K562 treated with DMSO at 1 percent for 12 hours (cell line): ENCODE measurements around the gene CSTPP1. TPM values are rescaled to one million over a fixed set of nuclear protein-coding genes. Genes with fewer than 3 reads are reported as not detected.

Source experiments
- total RNA-seq: library from RNA; unstranded; fragments of 300-600 nt; gene quantifications from 2 replicates; pipeline ENCODE4 v1.2.3, GENCODE V29; 2022; ENCODE audit not compliant: insufficient read depth

The CSTPP1 gene
- total RNA-seq: 22.3 and 27.0 TPM in 2 replicates

GRCh38 chr11:46936138-46937110, at the start of gene CSTPP1:
Gene CSTPP1, plus strand, starts transcription at chr11:46936761. Its CDS starts 45 bp downstream, at chr11:46936806.

GRCh38 chr11:46918083-46918787, 18.3 kb upstream of the CSTPP1 start, which contains the start of gene LRP4:
Gene LRP4, minus strand, starts transcription at chr11:46918550. Its CDS starts 171 bp downstream, at chr11:46918379.

GRCh38 chr11:47176328-47177228, 240.0 kb downstream of the CSTPP1 start, which contains the start of gene ARFGAP2:
Gene ARFGAP2, minus strand, starts transcription at chr11:47176879. Its CDS starts 26 bp downstream, at chr11:47176853.

DNA sequence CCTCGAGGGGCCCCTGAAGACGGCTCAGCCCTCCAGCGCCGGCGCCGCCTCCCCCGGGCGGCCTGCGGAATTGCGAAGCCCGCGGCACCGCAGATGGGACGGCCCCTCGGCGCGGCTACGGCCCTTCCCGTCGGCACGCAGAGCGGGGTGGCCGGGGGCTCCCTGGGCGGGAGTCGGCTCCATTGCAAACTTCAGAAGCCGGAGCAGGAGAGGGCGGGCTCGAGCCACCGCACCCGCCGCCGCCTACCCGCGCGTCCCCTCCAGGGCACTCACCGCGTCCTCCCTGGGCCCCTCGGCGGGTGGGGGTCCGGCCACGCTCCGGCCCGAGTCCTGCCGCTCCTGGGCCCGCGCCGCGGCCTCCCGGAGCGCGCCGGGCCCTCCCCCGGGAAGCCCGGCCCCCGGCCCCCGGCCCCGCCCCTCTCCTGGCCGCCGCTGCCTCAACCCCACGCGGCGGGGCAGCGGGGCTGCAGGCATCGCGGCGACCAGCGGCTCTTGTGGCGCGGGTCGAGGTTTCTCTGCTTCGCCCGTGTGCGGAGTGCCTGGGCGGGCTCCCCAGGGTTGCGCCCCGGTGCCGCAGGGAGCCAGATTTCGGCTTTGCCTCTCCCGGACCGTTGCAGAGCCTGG, 249.6 kb downstream of the CSTPP1 start, which contains the start of gene PACSIN3:
Gene PACSIN3 (minus strand): TSS at position 359 of the 624 bp plus-strand sequence. CDS start 3,707 bp downstream, outside the sequence.

Other genes starting within 250 kb of the CSTPP1 start
- gene ARHGAP1, start 236.1 kb upstream of the CSTPP1 start, total RNA-seq: 12.3 and 26.3 TPM in 2 replicates
- 11.5 and 14.0 TPM in 2 replicates for gene ZNF408, start 235.7 kb upstream of the CSTPP1 start, total RNA-seq
- gene F2, start 217.5 kb upstream of the CSTPP1 start, total RNA-seq: not detected in 2 replicates
- gene CKAP5, start 90.5 kb upstream of the CSTPP1 start, total RNA-seq: 26.1 and 84.9 TPM in 2 replicates
- gene LRP4, start 18.2 kb upstream of the CSTPP1 start, total RNA-seq: 0.91 TPM in 1 of 2 replicates, not detected in the other
- 65.4 and 101 TPM in 2 replicates for gene ARFGAP2, start 240.1 kb downstream of the CSTPP1 start, total RNA-seq
- 3.7 and 3.8 TPM in 2 replicates for gene PACSIN3, start 249.7 kb downstream of the CSTPP1 start, total RNA-seq